ENCODE results near the gene LUZP2.

GRCh38 chr11:24754406-24754805, 257.6 kb downstream of the LUZP2 start:
- TF ChIP-seq CTCF (optimal IDR thresholded peaks at IDR 0.05 in 1 of 3, IDR thresholded peaks at IDR 0.05 in 1 of 3, conservative IDR thresholded peaks at IDR 0.05 in 1 of 3; ENCODE audit: extremely low read depth in 1 of 3, insufficient read depth in 2 of 3, low read length in 3 of 3) (no peak), EZH2 (IDR thresholded peaks at IDR 0.05; ENCODE audit: low read length) (no peak)
